ENCODE data around the gene STAG1. TPM values are rescaled to one million over a fixed set of nuclear protein-coding genes. Genes with fewer than 3 reads are reported as not detected.
"Not testable (repeated sequence)": the region's sequence is repeated elsewhere in the genome, so short reads cannot be mapped to it uniquely, and the experiment has no call there.

Gene STAG1
- total RNA-seq, 2 experiments from 2014 or later, result 38.7 to 44.7 TPM

- H3K4me3 Mint-ChIP-seq, result no peak overlapping the region
- no peak for DNase-seq
- CTCF ChIA-PET, result no interaction called here
- ATAC-seq, result no peak
- peaks cover 3% of the 10 kb centered on the region for H3K36me3 Mint-ChIP-seq (ENCODE audit: low read depth)
- H3K4me1 Mint-ChIP-seq (ENCODE audit: low read depth), result peaks cover 26% of the 10 kb centered on the region
- H3K27me3 Mint-ChIP-seq (ENCODE audit: low read depth), result no peaks in the 10 kb centered on the region
- H3K27ac Mint-ChIP-seq, result no peak overlapping the region
- POLR2A ChIA-PET, result no interaction called here
- H3K9me3 Mint-ChIP-seq (ENCODE audit: insufficient read depth), result peaks cover 3% of the 10 kb centered on the region
Observed at GRCh38 chr3:136725468-136725867, 26.7 kb downstream of the STAG1 start.

DNA sequence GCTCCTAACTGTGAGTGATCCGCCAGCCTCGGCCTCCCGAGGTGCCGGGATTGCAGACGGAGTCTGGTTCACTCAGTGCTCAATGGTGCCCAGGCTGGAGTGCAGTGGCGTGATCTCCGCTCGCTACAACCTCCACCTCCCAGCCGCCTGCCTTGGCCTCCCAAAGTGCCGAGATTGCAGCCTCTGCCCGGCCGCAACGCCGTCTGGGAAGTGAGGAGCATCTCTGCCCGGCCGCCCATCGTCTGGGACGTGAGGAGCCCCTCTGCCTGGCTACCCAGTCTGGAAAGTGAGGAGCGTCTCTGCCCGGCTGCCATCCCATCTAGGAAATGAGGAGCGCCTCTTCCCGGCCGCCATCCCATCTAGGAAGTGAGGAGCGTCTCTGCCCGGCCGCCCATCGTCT, 29.3 kb downstream of the STAG1 start:
- CTCF ChIA-PET, ATAC-seq: not testable (repeated sequence)

GRCh38 chr3:136722399-136722798, 29.8 kb downstream of the STAG1 start:
- Mint-ChIP-seq H3K36me3 (ENCODE audit: low read depth) (peaks cover 13% of the 10 kb centered on the region), H3K4me1 (ENCODE audit: low read depth) (peaks cover 17% of the 10 kb centered on the region)
- H3K4me3 Mint-ChIP-seq; H3K9me3 Mint-ChIP-seq (ENCODE audit: insufficient read depth); ATAC-seq; POLR2A ChIA-PET; H3K27me3 Mint-ChIP-seq (ENCODE audit: low read depth); CTCF ChIA-PET; DNase-seq; H3K27ac Mint-ChIP-seq: not testable (repeated sequence)

More for the DNA sequence above, 29.3 kb downstream of the STAG1 start:
- H3K27me3 Mint-ChIP-seq (ENCODE audit: low read depth); DNase-seq; POLR2A ChIA-PET; H3K27ac Mint-ChIP-seq; H3K9me3 Mint-ChIP-seq (ENCODE audit: insufficient read depth); H3K4me3 Mint-ChIP-seq: not testable (repeated sequence)
- H3K4me1 Mint-ChIP-seq (ENCODE audit: low read depth), result peaks cover 17% of the 10 kb centered on the region
- H3K36me3 Mint-ChIP-seq (ENCODE audit: low read depth), result peaks cover 13% of the 10 kb centered on the region

GRCh38 chr3:136720091-136720490, 32.1 kb downstream of the STAG1 start:
- POLR2A ChIA-PET, result interaction anchor here (0.7 kb wide), 1 partner anchor 615 kb away, joined by 3 read pairs; no protein-coding TSS in a partner anchor
- no peak overlapping the region for H3K4me3 Mint-ChIP-seq
- H3K4me1 Mint-ChIP-seq (ENCODE audit: low read depth), result peaks cover 5% of the 10 kb centered on the region
- H3K36me3 Mint-ChIP-seq (ENCODE audit: low read depth), result peaks cover 13% of the 10 kb centered on the region
- no peak overlapping the region for H3K27ac Mint-ChIP-seq
- no peaks in the 10 kb centered on the region for H3K27me3 Mint-ChIP-seq (ENCODE audit: low read depth)
- no peak for ATAC-seq
- peaks cover 3% of the 10 kb centered on the region for H3K9me3 Mint-ChIP-seq (ENCODE audit: insufficient read depth)
- CTCF ChIA-PET, result interaction anchor here (0.6 to 1.6 kb wide), 2 partner anchors 14 to 648 kb away, joined by 3 to 4 read pairs; no protein-coding TSS in a partner anchor
- no peak for DNase-seq

DNA sequence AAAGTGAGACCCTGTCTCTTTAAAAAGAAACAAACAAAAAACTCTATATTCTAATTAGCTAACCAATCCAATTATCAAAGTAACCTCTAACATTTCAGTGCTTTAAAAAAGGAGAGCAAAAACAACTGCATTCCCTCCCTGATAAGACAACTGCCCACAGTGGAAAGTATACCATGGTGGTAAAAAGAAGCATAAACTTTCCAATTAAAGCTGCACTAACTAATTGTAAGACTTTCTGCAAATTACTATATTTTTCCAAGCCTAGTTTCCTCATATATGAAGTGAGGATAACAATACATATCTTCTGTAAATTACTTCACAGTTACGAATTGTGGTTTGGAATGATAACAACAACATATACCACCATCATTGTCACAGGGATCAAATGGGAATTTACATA, 35.5 kb downstream of the STAG1 start:
- no peaks in the 10 kb centered on the region for H3K9me3 Mint-ChIP-seq (ENCODE audit: insufficient read depth)
- ATAC-seq (no peak), DNase-seq (no peak)
- ChIA-PET POLR2A (interaction anchor here (0.6 kb wide), 1 partner anchor 412 kb away, joined by 5 read pairs; no protein-coding TSS in a partner anchor), CTCF (no interaction called here)
- no peak overlapping the region for H3K4me3 Mint-ChIP-seq
- H3K36me3 Mint-ChIP-seq (ENCODE audit: low read depth), result peaks cover 22% of the 10 kb centered on the region
- peaks cover 3% of the 10 kb centered on the region for H3K4me1 Mint-ChIP-seq (ENCODE audit: low read depth)
- H3K27me3 Mint-ChIP-seq (ENCODE audit: low read depth), result no peaks in the 10 kb centered on the region
- H3K27ac Mint-ChIP-seq, result no peak overlapping the region

DNA sequence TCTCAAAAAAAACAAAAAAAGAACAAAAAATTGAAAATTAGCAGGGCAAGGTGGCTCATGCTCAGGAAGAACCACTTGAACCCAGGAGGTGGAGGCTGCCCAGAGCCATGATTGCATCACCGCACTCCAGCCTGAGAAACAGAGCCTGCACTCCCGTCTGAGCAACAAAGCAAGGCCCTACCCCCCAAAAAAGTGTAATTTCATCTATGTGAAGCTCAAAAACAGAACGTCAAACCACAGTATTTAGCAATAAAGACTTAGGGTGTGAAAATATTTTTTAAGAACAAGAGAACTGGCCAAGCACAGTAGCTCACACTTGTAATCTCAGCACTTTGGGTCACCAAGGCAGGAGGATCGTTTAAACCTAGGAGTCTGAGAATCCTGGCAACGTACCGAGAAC, 38.2 kb downstream of the STAG1 start:
- Mint-ChIP-seq H3K4me1 (ENCODE audit: low read depth) (peaks cover 3% of the 10 kb centered on the region), H3K4me3 (no peak overlapping the region), H3K27ac (no peak overlapping the region), H3K27me3 (ENCODE audit: low read depth) (no peaks in the 10 kb centered on the region), H3K36me3 (ENCODE audit: low read depth) (peaks cover 16% of the 10 kb centered on the region), H3K9me3 (ENCODE audit: insufficient read depth) (no peaks in the 10 kb centered on the region)
- ChIA-PET CTCF (no interaction called here), POLR2A (no interaction called here)
- ATAC-seq, result no peak
- no peak for DNase-seq

GRCh38 chr3:136712941-136713340, 39.2 kb downstream of the STAG1 start:
- H3K27ac Mint-ChIP-seq, result no peak overlapping the region
- DNase-seq (no peak), ATAC-seq (no peak)
- no peaks in the 10 kb centered on the region for H3K27me3 Mint-ChIP-seq (ENCODE audit: low read depth)
- CTCF ChIA-PET, result no interaction called here
- H3K36me3 Mint-ChIP-seq (ENCODE audit: low read depth), result peaks cover 16% of the 10 kb centered on the region
- peaks cover 3% of the 10 kb centered on the region for H3K4me1 Mint-ChIP-seq (ENCODE audit: low read depth)
- H3K4me3 Mint-ChIP-seq, result no peak overlapping the region
- POLR2A ChIA-PET, result no interaction called here
- no peaks in the 10 kb centered on the region for H3K9me3 Mint-ChIP-seq (ENCODE audit: insufficient read depth)

GRCh38 chr3:136711888-136712287, 40.3 kb downstream of the STAG1 start:
- POLR2A ChIA-PET, result interaction anchor here (0.6 kb wide), 2 partner anchors 15 to 317 kb away, joined by 3 read pairs; no protein-coding TSS in a partner anchor
- ATAC-seq; H3K27me3 Mint-ChIP-seq (ENCODE audit: low read depth); H3K9me3 Mint-ChIP-seq (ENCODE audit: insufficient read depth); H3K27ac Mint-ChIP-seq; DNase-seq; CTCF ChIA-PET; H3K4me1 Mint-ChIP-seq (ENCODE audit: low read depth); H3K4me3 Mint-ChIP-seq: not testable (repeated sequence)
- H3K36me3 Mint-ChIP-seq (ENCODE audit: low read depth), result peaks cover 19% of the 10 kb centered on the region

GRCh38 chr3:136711277-136711676, 40.9 kb downstream of the STAG1 start:
- H3K27me3 Mint-ChIP-seq (ENCODE audit: low read depth), result no peaks in the 10 kb centered on the region
- ATAC-seq, result no peak
- H3K9me3 Mint-ChIP-seq (ENCODE audit: insufficient read depth), result no peaks in the 10 kb centered on the region
- ChIA-PET POLR2A (interaction anchor here (0.6 kb wide), 1 partner anchor 318 kb away, joined by 3 read pairs; no protein-coding TSS in a partner anchor), CTCF (no interaction called here)
- no peak overlapping the region for H3K4me3 Mint-ChIP-seq
- H3K4me1 Mint-ChIP-seq (ENCODE audit: low read depth), result no peaks in the 10 kb centered on the region
- peaks cover 23% of the 10 kb centered on the region for H3K36me3 Mint-ChIP-seq (ENCODE audit: low read depth)
- no peak for DNase-seq
- H3K27ac Mint-ChIP-seq, result no peak overlapping the region

GRCh38 chr3:136709775-136710174, 42.4 kb downstream of the STAG1 start:
- H3K4me3 Mint-ChIP-seq; H3K4me1 Mint-ChIP-seq (ENCODE audit: low read depth); DNase-seq; H3K27ac Mint-ChIP-seq; H3K9me3 Mint-ChIP-seq (ENCODE audit: insufficient read depth); H3K27me3 Mint-ChIP-seq (ENCODE audit: low read depth); POLR2A ChIA-PET; ATAC-seq: not testable (repeated sequence)
- CTCF ChIA-PET, result interaction anchor here (1.0 kb wide), 1 partner anchor 43 kb away, joined by 3 read pairs; no protein-coding TSS in a partner anchor
- H3K36me3 Mint-ChIP-seq (ENCODE audit: low read depth), result peaks cover 30% of the 10 kb centered on the region

GRCh38 chr3:136708333-136708985, 43.7 kb downstream of the STAG1 start:
- ChIA-PET CTCF (interaction anchor here (1.0 kb wide), 1 partner anchor 44 kb away, joined by 3 read pairs; no protein-coding TSS in a partner anchor), POLR2A (no interaction called here)
- no peaks in the 10 kb centered on the region for H3K9me3 Mint-ChIP-seq (ENCODE audit: insufficient read depth)
- H3K36me3 Mint-ChIP-seq (ENCODE audit: low read depth), result peaks cover 31% of the 10 kb centered on the region
- no peak for DNase-seq
- H3K27ac Mint-ChIP-seq, result no peak overlapping the region
- no peaks in the 10 kb centered on the region for H3K27me3 Mint-ChIP-seq (ENCODE audit: low read depth)
- H3K4me3 Mint-ChIP-seq, result no peak overlapping the region
- no peak for ATAC-seq
- H3K4me1 Mint-ChIP-seq (ENCODE audit: low read depth), result no peaks in the 10 kb centered on the region

- no peak for ATAC-seq
- Mint-ChIP-seq H3K27me3 (ENCODE audit: low read depth) (no peaks in the 10 kb centered on the region), H3K27ac (no peak overlapping the region), H3K36me3 (ENCODE audit: low read depth) (peaks cover 36% of the 10 kb centered on the region), H3K4me1 (ENCODE audit: low read depth) (peaks cover 1% of the 10 kb centered on the region), H3K9me3 (ENCODE audit: insufficient read depth) (peaks cover 14% of the 10 kb centered on the region), H3K4me3 (no peak overlapping the region)
- ChIA-PET CTCF (interaction anchor here (1.6 to 3.9 kb wide), 2 partner anchors 14 to 49 kb away, joined by 3 to 13 read pairs; partner anchors contain the start of gene STAG1), POLR2A (interaction anchor here (0.5 kb wide), 1 partner anchor 31 kb away, joined by 4 read pairs; no protein-coding TSS in a partner anchor)
- no peak for DNase-seq
Observed at GRCh38 chr3:136703429-136703828, 48.7 kb downstream of the STAG1 start.
